Liver (tissue), 9 donors: ENCODE measurements around the gene LRP1-AS. TPM values are rescaled to one million over a fixed set of nuclear protein-coding genes. Genes with fewer than 3 reads are reported as not detected.

ENCODE experiments used
- DNase-seq: peaks from one replicate; pipeline ENCODE4 v3.0.0-alpha.2; 2017; ENCODE audit warnings: low spot score
- H3K27ac ChIP-seq, 2 donors: one replicate each; pipeline ENCODE4 v1.7.0; 2013; ENCODE audit warnings: inconsistent platforms in 2 of 2, low read length in 2 of 2, control low read depth in 1 of 2, low read depth in 1 of 2, mild to moderate bottlenecking in 1 of 2
- H3K27me3 ChIP-seq, 4 donors: one replicate each; pipeline versions ENCODE4 v1.6.1 to v1.7.0; 2013; ENCODE audit warnings: low read length in 3 of 4, inconsistent platforms in 1 of 4, mild to moderate bottlenecking in 1 of 4, moderate library complexity in 1 of 4; ENCODE audit not compliant: control insufficient read depth in 4 of 4, insufficient read depth in 4 of 4
- H3K36me3 ChIP-seq, 4 donors: one replicate each; pipeline versions ENCODE4 v1.6.1 to v1.7.0; 2013; ENCODE audit warnings: low read length in 3 of 4, mild to moderate bottlenecking in 3 of 4, low read depth in 1 of 4, moderate library complexity in 1 of 4; ENCODE audit not compliant: control insufficient read depth in 4 of 4, insufficient read depth in 3 of 4
- H3K4me1 ChIP-seq, 4 donors: one replicate each; pipeline versions ENCODE4 v1.6.1 to v1.7.0; 2013; ENCODE audit warnings: low read length in 3 of 4, mild to moderate bottlenecking in 3 of 4, moderate library complexity in 1 of 4; ENCODE audit not compliant: control insufficient read depth in 4 of 4, insufficient read depth in 4 of 4
- H3K4me3 ChIP-seq, 3 donors: one replicate each; pipeline versions ENCODE4 v1.6.1 to v1.7.0; 2013; ENCODE audit warnings: low read length in 3 of 3, control low read depth in 1 of 3, low read depth in 1 of 3, mild to moderate bottlenecking in 1 of 3
- H3K9ac ChIP-seq, 2 donors: one replicate each; pipeline ENCODE4 v1.7.0; 2013; ENCODE audit warnings: low read length in 2 of 2, mild to moderate bottlenecking in 2 of 2, moderate library complexity in 2 of 2, control low read depth in 1 of 2, low read depth in 1 of 2
- H3K9me3 ChIP-seq, 4 donors: one replicate each; pipeline versions ENCODE4 v1.6.1 to v1.7.0; 2013; ENCODE audit warnings: low read length in 3 of 4; ENCODE audit not compliant: control insufficient read depth in 4 of 4
- ATF3 ChIP-seq: IDR thresholded peaks from 2 replicates; pipeline ENCODE4 v1.6.1; 2016; ENCODE audit warnings: antibody characterized with exemption
- CTCF ChIP-seq: fragments of 150-350 bp; IDR thresholded peaks from 2 replicates; pipeline ENCODE4 v1.5.1; 2017; ENCODE audit warnings: improper control_type of control experiment, low read depth, low read length; ENCODE audit not compliant: missing input control
- EGR1 ChIP-seq, 2 donors: IDR thresholded peaks; 2 replicates each; pipeline ENCODE4 v1.6.1; 2016 to 2018; ENCODE audit warnings: antibody characterized with exemption in 2 of 2, low read depth in 2 of 2
- FOXA1 ChIP-seq: IDR thresholded peaks from 2 replicates; pipeline ENCODE4 v1.6.1; 2016; ENCODE audit warnings: antibody characterized with exemption
- GABPA ChIP-seq, 2 donors: IDR thresholded peaks in 1 of 2; conservative IDR thresholded peaks in 1 of 2; 2 replicates each; pipeline ENCODE4 v1.6.1; 2016; ENCODE audit warnings: antibody characterized with exemption in 2 of 2, mild to moderate bottlenecking in 1 of 2, moderate library complexity in 1 of 2
- HNF4A ChIP-seq, 2 donors: conservative IDR thresholded peaks; 2 replicates each; pipeline ENCODE4 v1.6.1; 2016; ENCODE audit warnings: antibody characterized with exemption in 2 of 2, mild to moderate bottlenecking in 2 of 2
- HNF4G ChIP-seq: IDR thresholded peaks from 2 replicates; pipeline ENCODE4 v1.6.1; 2016; ENCODE audit warnings: antibody characterized with exemption
- JUND ChIP-seq, 2 donors: IDR thresholded peaks; 2 replicates each; pipeline ENCODE4 v1.6.1; 2016; ENCODE audit warnings: antibody characterized with exemption in 2 of 2
- MAX ChIP-seq: IDR thresholded peaks from 2 replicates; pipeline ENCODE4 v1.6.1; 2016; ENCODE audit warnings: antibody characterized with exemption
- NR2F2 ChIP-seq: IDR thresholded peaks from 2 replicates; pipeline ENCODE4 v1.6.1; 2016; ENCODE audit warnings: antibody characterized with exemption
- REST ChIP-seq: IDR thresholded peaks from 2 replicates; pipeline ENCODE4 v1.6.1; 2016; ENCODE audit warnings: antibody characterized with exemption, mild to moderate bottlenecking
- RXRA ChIP-seq, 2 donors: IDR thresholded peaks; 2 replicates each; pipeline ENCODE4 v1.6.1; 2017 to 2018; ENCODE audit warnings: antibody characterized with exemption in 2 of 2, mild to moderate bottlenecking in 1 of 2
- SP1 ChIP-seq: IDR thresholded peaks from 2 replicates; pipeline ENCODE4 v1.6.1; 2018; ENCODE audit warnings: antibody characterized with exemption, mild to moderate bottlenecking
- TAF1 ChIP-seq: conservative IDR thresholded peaks from 2 replicates; pipeline ENCODE4 v1.6.1; 2016; ENCODE audit warnings: antibody characterized with exemption, mild to moderate bottlenecking
- YY1 ChIP-seq: IDR thresholded peaks from 2 replicates; pipeline ENCODE4 v1.6.1; 2016; ENCODE audit warnings: antibody characterized with exemption, mild to moderate bottlenecking
- ZBTB33 ChIP-seq: IDR thresholded peaks from 2 replicates; pipeline ENCODE4 v1.6.1; 2016; ENCODE audit warnings: antibody characterized with exemption
- WGBS: extraction: QIAGEN DNeasy Blood & Tissue Kit; methylation state at CpG from one replicate; pipeline ENCODE4 v1.1.7; 2013; 5-methylcytosine and 5-hydroxymethylcytosine counted together
- polyA plus RNA-seq, 2 donors: library from polyadenylated mRNA; stranded (reverse) in 1 of 2; unstranded in 1 of 2; fragments of 200-250 nt in 1 of 2; fragments of >200 nt in 1 of 2; fragmentation: Nextera tagmentation in 1 of 2; extraction: Ambion mirVana in 1 of 2; gene quantifications; one replicate each; pipeline versions ENCODE4 v1.2.1 to v1.2.3, GENCODE V29; 2013 to 2015
- total RNA-seq, 2 donors: library from RNA; depleted of rRNA; stranded (reverse); fragments of >200 nt; gene quantifications; one replicate each; pipeline ENCODE4 v1.2.3, GENCODE V29; 2014
- donor health status: healthy.
- donor health status: healthy.
- donor health status: healthy.
- donor health status: healthy.
- donor health status: healthy.

Gene LRP1-AS
- total and polyA plus RNA-seq, 4 donors = not detected

GRCh38 chr12:57195611-57196371 lies 48.4 kb upstream of the LRP1-AS start:
- no peaks in the 10 kb centered on the region for H3K9me3 ChIP-seq
- H3K36me3 ChIP-seq = peaks cover 57 to 99% (median 81%) of the 10 kb centered on the region in 4 donors
- 81% methylated on average over 34 of the region's 34 CpGs for WGBS
- no peak overlapping the region for H3K4me3 ChIP-seq
- no peak overlapping the region for H3K9ac ChIP-seq
- H3K27me3 ChIP-seq = no peaks in the 10 kb centered on the region
- no peak for TF ChIP-seq ATF3
- TF ChIP-seq NR2F2 = no peak
- TF ChIP-seq SP1 = no peak
- TF ChIP-seq JUND (IDR thresholded peaks at IDR 0.05) = no peak
- no peak for TF ChIP-seq RXRA (IDR thresholded peaks at IDR 0.05)
- no peak for TF ChIP-seq ZBTB33
- no peak for TF ChIP-seq GABPA (IDR thresholded peaks at IDR 0.05 in 1 of 2, conservative IDR thresholded peaks at IDR 0.05 in 1 of 2)
- TF ChIP-seq HNF4A (conservative IDR thresholded peaks at IDR 0.05) = no peak
- TF ChIP-seq HNF4G = no peak
- no peak for TF ChIP-seq REST
- TF ChIP-seq CTCF = no peak
- TF ChIP-seq TAF1 = no peak
- TF ChIP-seq FOXA1 = no peak
- TF ChIP-seq YY1 = no peak
- TF ChIP-seq MAX = no peak
- TF ChIP-seq EGR1 (IDR thresholded peaks at IDR 0.05; ENCODE audit: low read depth in 2 of 2) = no peak
- H3K27ac ChIP-seq = no peak overlapping the region
- DNase-seq = no peak
- H3K4me1 ChIP-seq = no peaks in the 10 kb centered on the region
